ENCODE results near the gene HOXA3.

Gene HOXA3

DNA sequence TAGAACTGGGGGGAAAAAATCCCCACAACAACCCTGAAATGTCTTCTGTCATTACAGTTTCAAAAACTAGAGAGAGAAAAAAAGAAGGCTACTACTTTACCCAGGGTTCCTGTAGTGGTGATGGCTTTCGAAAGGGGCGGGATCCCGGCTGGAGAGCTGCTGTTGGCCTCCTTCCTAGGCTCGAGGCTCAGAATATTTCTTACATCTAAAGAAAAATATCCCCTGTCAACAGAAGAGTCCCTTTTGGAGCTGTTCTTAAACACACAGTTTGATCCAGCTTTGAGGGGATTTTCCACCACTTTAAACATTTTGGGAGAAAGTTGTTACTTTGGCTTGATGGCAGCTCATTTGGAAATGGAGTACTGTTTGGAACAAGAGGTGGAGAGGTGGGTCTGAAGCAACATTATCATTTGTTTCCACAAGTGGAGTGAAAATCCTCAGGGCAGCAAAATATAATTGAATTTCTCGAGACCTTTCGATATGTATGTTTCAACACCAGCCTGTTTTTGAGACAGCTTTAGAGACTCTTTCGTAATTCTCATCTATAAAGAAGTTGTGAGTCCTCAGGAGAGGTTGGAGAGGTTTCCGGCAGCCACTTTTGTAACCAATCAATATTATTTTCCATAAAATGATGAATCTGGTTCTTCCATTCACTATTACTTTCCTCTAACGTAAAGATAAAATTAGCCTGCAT is 42.5 kb upstream of the HOXA3 start:
- no peaks in the 10 kb centered on the region for H3K36me3 ChIP-seq
- TF ChIP-seq, protein P1, sequence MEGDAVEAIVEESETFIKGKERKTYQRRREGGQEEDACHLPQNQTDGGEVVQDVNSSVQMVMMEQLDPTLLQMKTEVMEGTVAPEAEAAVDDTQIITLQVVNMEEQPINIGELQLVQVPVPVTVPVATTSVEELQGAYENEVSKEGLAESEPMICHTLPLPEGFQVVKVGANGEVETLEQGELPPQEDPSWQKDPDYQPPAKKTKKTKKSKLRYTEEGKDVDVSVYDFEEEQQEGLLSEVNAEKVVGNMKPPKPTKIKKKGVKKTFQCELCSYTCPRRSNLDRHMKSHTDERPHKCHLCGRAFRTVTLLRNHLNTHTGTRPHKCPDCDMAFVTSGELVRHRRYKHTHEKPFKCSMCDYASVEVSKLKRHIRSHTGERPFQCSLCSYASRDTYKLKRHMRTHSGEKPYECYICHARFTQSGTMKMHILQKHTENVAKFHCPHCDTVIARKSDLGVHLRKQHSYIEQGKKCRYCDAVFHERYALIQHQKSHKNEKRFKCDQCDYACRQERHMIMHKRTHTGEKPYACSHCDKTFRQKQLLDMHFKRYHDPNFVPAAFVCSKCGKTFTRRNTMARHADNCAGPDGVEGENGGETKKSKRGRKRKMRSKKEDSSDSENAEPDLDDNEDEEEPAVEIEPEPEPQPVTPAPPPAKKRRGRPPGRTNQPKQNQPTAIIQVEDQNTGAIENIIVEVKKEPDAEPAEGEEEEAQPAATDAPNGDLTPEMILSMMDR (IDR thresholded peaks at IDR 0.05) = no peak
- peaks cover 99% of the 10 kb centered on the region for H3K27me3 ChIP-seq
- H3K27ac ChIP-seq = no peak overlapping the region
- H3K9me3 ChIP-seq = no peaks in the 10 kb centered on the region
- H3K4me3 ChIP-seq (ENCODE audit: low read depth in 1 of 2, low read length in 1 of 2) = no peak overlapping the region
- H3K4me1 ChIP-seq (ENCODE audit: control insufficient read depth in 1 of 2, insufficient read depth in 1 of 2, low read depth in 1 of 2, low read length in 1 of 2) = peaks cover 27 to 41% of the 10 kb centered on the region in 2 experiments

DNA sequence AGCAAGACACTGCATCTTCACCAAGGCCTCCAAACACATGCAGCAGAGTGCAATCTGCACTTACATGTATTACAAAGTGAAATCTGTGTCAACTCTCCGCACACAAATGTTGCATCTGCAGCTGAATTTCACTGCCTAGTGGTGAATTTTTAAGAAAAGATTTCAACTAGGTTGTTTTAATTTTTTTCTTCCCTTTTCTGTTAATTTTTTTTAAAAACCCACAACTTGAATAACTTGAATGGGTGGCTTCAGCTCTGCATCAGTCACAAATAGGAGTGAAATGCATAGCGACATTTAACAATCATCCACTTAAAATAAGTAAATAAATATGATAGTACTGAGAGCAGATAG is 41.6 kb upstream of the HOXA3 start:
- H3K27me3 ChIP-seq = peaks cover 100% of the 10 kb centered on the region
- H3K9me3 ChIP-seq = no peaks in the 10 kb centered on the region
- no peaks in the 10 kb centered on the region for H3K36me3 ChIP-seq
- H3K27ac ChIP-seq = no peak overlapping the region
- peaks cover 26 to 39% of the 10 kb centered on the region in 2 experiments for H3K4me1 ChIP-seq (ENCODE audit: control insufficient read depth in 1 of 2, insufficient read depth in 1 of 2, low read depth in 1 of 2, low read length in 1 of 2)
- H3K4me3 ChIP-seq (ENCODE audit: low read depth in 1 of 2, low read length in 1 of 2) = no peak overlapping the region
- TF ChIP-seq, protein P1 (IDR thresholded peaks at IDR 0.05) = no peak

DNA sequence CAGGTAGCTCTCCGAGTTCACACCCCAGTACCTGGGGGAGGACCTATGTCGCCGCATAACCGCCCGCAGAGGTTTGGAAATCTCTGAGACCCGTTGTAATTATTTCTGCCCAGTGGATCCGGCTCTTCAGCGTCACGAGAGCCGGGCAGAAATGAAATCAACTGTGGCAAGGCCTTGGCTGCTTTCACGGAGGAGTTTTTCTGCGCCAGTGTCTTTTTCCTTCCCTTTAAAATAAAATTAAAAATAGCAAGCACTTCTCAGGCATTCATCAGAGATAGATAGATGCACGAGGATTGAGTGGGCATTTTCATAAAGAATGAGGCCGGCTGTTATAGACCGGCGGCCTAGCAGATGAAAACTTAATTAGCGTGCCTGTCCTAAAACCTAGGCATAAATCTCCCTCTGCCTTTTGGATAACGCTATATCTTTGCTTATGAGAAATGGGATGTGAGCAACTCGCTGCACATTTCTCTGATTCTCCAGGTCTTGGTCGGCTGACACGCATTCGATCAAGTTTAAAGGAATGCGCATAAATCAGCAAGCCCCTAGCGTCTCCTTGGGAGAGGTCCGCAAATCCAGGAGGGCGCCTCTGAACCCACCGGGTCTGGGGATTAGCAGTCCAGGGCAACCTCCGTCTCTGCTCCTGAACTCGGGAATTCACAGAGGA is 41.1 kb upstream of the HOXA3 start:
- no peak overlapping the region for H3K27ac ChIP-seq
- peaks cover 100% of the 10 kb centered on the region for H3K27me3 ChIP-seq
- H3K4me1 ChIP-seq (ENCODE audit: control insufficient read depth in 1 of 2, insufficient read depth in 1 of 2, low read depth in 1 of 2, low read length in 1 of 2) = peaks cover 28 to 39% of the 10 kb centered on the region in 2 experiments
- TF ChIP-seq, protein P1 (IDR thresholded peaks at IDR 0.05) = no peak
- H3K4me3 ChIP-seq (ENCODE audit: low read depth in 1 of 2, low read length in 1 of 2) = peak overlapping the region; percentile 43 to 68
- H3K36me3 ChIP-seq = no peaks in the 10 kb centered on the region
- H3K9me3 ChIP-seq = no peaks in the 10 kb centered on the region

DNA sequence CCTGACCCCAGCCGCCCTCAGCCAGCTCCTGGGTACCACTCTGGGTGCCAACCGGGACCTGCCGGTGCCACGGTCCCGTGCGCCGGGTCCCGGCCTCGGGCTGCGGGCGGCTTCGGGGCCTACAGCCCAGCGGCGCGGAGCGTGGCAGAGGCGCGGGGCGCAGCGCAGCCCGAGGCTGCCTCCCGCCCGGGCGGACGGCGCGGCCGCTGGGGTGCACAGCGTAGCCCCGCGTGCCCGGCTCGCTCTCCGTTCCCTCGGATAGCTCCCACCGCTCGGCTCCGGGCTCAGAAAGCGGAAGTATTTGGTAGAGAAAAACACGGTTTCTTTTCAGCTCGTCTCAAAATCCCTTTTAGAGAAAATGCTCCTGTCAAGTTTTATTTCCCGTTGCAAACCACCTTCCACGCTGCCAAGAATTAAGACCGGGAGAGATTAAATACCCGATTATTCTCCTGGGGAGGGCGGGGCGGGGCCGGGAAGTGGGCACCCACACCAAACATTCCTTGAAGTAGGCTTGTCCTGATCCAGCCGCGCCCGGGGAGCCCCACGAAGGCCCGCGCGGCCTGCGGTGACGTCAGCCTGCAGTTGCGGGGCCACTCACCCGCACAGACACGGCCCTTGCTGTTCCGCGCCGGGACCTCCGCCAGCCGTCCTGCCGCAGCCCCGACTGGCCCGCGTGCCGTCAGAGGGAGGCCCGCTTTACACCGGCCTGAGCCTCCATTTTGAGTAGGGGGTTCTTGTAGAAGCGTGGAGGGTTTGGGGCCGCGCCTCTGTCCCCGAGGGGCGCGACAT is 40.4 kb upstream of the HOXA3 start:
- TF ChIP-seq, protein P1 (IDR thresholded peaks at IDR 0.05) = no peak
- H3K9me3 ChIP-seq = no peaks in the 10 kb centered on the region
- peaks cover 34 to 41% of the 10 kb centered on the region in 2 experiments for H3K4me1 ChIP-seq (ENCODE audit: control insufficient read depth in 1 of 2, insufficient read depth in 1 of 2, low read depth in 1 of 2, low read length in 1 of 2)
- peak overlapping the region; percentile 43 to 68 for H3K4me3 ChIP-seq (ENCODE audit: low read depth in 1 of 2, low read length in 1 of 2)
- peak overlapping the region; percentile 54 for H3K27ac ChIP-seq
- no peaks in the 10 kb centered on the region for H3K36me3 ChIP-seq
- H3K27me3 ChIP-seq = peaks cover 100% of the 10 kb centered on the region

DNA sequence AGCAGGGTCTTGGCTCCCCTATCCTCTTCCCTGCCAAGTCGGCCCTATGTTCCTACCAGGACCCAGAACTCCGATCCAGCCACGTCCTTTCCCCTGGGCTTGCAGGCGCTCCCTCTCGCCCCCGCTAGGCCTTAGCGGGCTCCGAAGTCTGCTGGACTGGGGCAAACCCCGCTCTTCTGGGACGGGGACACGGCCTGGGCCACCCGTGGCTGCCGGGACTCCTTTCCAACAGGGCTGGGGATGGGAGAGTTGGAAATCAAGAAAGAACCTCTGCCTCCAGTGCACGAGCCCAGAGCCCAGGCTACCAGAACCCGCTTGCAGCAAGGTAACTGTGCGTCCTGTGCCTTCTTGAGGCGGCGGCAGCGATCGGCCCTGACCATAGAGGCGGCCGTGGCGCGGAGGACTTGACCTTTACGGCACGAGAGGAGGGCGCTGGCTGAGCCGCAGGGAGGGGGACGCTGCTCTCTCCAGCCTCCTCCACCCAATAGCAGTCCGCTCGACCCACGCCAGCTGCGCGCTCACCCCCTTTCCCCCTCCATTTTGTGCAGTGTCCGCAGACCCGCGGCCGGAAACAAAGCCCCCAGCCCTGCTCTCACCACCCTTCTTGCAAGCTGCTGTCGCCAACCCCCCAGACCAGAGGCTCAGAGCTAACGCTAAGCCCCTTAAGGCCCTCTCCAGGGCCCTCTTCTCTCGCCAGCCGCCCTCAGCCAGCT is 39.6 kb upstream of the HOXA3 start:
- Histone ChIP-seq H3K27ac (peak overlapping the region; percentile 54), H3K27me3 (peaks cover 100% of the 10 kb centered on the region), H3K9me3 (no peaks in the 10 kb centered on the region)

More for the DNA sequence above, 39.6 kb upstream of the HOXA3 start:
- Histone ChIP-seq H3K36me3 (no peaks in the 10 kb centered on the region), H3K4me3 (ENCODE audit: low read depth in 1 of 2, low read length in 1 of 2) (peak overlapping the region; percentile 43 to 68), H3K4me1 (ENCODE audit: control insufficient read depth in 1 of 2, insufficient read depth in 1 of 2, low read depth in 1 of 2, low read length in 1 of 2) (peaks cover 35 to 42% of the 10 kb centered on the region in 2 experiments)
- TF ChIP-seq, protein P1 (IDR thresholded peaks at IDR 0.05) = no peak
